Amniotic epithelial cell (primary cell): ENCODE results near the gene LMNTD1.
"Not testable (repeated sequence)": the region's sequence is repeated elsewhere in the genome, so short reads cannot be mapped to it uniquely, and the experiment has no call there.

Experiments
- DNase-seq: peaks from one replicate; pipeline ENCODE4 v3.0.0-alpha.2; 2010; ENCODE audit warnings: low read depth

LMNTD1 gene

DNA sequence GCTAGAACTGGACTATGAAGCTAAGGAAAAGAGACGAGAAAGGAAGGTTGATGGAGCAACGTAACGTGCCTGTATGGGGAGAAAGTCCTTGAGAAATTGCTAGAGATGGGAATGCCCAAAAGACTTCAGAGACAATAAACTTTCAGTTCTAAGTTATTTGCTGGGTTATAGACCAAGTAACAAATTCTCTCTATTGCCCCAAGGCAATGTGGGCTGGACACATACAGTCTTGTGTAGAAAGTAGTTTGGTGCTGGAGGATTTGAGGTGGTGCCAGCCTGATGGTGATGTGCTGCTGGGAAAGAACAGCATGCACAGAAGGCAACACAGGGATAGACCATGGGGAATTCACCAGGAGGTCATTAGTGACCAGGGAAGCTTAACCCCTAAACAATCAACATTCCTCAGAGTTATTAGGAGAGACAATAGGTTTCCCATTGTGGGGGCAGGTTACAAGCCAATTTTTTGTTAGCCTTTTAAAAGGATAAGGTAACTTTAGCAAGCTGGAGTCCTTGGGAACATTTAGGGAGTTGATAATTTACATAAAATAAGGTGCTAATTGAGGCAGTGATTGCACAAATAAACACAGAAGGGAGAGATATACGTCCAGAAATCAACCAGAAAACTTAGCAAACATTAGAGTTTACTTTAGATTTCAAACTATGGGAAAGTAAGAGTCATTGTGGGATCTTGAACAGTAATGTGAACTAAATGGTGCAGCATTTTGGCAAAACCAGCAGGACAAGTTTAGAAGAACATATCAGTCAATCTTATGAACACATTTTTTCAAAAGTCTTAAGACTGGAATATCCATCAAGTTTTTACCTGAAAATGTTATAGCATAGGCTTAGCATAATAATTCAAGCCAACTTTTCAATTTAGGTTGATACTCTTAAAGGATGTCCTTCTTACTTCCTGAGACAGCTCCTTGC is 61.4 kb downstream of the LMNTD1 start:
- no peak for DNase-seq

DNA sequence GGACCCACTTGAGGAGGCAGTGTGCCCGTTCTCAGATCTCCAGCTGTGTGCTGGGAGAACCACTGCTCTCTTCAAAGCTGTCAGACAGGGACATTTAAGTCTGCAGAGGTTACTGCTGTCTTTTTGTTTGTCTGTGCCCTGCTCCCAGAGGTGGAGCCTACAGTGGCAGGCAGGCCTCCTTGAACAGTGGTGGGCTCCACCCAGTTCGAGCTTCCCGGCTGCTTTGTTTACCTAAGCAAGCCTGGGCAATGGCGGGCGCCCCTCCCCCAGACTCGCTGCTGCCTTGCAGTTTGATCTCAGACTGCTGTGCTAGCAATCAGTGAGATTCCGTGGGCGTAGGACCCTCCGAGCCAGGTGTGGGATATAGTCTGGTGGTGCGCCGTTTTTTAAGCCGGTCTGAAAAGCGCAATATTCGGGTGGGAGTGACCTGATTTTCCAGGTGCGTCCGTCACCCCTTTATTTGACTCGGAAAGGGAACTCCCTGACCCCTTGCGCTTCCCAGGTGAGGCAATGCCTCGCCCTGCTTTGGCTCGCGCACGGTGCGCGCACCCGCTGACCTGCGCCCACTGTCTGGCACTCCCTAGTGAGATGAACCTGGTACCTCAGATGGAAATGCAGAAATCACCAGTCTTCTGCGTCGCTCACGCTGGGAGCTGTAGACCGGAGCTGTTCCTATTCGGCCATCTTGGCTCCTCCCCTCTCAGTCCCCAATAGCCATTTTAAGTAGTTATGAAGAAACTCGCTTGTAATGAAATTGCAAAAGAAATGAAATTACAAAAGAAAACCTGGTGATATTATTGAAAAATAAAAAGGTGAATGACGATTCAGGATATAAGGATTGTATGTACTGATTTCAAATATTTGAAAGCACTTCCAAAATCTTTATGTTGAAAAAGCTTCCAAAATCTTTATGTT is 63.9 kb downstream of the LMNTD1 start:
- DNase-seq = not testable (repeated sequence)

DNA sequence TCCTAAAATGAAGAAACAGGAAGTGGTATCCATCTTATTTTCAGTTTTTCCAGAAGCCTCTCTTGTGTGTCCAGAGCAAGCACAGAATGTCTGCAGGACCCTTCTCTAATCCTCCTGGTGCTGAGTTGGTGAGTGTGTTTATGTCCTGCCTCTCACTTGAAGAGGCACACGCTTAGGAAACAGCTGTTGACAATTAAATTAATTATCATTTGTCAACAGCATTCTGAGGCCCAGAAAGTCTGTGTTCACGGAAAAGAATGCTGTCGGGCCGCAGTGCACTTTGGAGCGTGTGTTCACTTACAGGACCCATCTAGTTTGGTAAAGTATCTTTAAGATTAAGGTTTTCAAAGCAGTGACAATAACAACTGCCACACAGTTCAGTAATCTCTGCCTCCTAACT is 70.5 kb downstream of the LMNTD1 start:
- DNase-seq = peak; percentile 25

DNA sequence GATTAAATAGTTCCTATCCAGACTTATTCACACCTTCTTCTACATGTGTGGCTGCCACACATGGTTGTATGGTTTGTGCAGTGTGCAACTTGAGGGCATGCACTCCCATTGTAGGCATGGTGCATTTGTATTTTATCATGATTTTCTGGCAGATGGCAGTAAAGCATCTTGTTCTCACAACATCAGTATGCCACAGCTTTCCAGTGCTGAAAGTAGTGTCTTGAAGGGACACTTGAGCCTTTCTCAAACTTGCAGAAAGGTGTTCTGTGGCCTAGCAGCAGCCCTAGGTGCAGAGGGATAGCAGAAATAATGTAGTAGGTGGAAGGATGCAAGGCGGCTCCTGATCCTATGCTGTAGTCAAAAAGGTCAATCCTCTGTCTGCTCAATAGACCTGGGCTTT is 72.9 kb downstream of the LMNTD1 start:
- DNase-seq = no peak

DNA sequence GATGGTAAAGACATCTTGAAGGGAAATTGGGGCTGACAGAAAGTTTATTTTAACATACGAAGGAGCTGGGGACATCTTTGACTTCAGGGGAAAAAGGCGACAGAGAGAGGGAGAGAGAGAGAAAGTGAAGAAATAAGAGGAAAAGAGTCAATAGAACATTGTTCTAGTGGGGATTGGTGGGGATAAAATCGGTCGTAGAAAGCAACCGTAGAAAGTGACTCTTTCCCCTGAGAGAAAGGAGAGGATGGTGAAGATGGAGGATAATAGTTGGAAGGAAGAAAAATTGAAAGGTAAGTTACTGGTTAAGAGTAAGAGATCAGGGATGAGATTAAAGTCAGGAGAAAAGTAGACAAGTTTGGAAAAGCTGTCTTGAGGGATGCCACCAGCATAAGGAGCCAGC is 75.9 kb downstream of the LMNTD1 start:
- DNase-seq = no peak

DNA sequence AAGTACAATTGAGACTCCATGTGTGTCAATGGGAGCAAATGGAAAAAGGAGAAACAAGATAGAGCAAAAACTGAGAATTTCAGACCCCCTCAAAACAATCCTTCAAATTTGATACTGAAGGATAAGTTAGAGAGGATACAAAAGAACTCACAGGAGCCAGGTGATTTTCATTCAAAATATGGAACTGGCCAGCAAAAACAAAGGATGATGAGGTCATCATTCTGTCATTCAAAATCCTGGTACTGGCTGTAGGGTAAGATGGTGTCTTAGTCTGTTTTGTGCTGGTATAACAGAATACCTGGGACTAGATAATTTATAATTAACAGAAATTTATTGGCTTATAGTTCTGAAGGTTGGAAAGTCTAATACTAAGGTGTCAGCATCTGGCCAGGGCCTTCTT is 80.6 kb downstream of the LMNTD1 start:
- no peak for DNase-seq

DNA sequence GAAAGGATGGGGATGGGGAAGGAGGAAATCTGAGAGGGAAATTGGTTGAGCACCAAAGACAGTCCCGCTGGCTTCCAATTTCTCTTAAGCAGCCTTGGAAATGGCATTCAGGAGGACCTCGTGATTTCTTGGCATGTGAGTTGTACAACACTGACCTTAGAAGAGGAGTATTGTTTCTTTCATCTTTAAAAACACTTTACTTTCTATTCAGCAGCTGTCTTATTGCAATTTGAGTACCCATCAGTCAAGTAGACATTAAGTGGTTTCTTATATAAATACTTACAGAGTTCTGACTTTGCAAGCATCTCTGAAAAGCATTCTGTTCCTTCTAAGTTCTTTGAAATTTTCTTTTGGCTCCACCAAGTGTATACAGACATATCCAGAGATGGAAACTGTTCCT is 83.2 kb downstream of the LMNTD1 start:
- no peak for DNase-seq

DNA sequence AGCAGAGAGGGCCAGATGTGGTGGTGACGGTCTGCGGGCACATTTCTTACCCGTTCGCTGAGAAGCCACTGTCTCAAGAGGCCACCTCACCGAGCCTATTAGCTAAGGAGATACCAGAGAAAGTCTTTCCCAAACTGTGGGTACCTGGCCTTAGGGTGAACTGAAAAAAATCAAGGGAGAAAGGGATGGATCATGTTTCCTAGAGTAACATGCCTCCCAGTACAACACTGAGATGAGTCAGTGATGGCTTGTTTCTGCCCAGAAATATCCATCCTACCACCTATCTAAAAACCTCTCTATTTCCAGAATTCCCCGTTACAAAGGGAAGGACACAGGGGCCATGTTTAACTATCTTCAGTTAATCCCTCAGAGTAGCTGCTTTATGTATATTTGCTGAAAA is 83.7 kb downstream of the LMNTD1 start:
- no peak for DNase-seq

DNA sequence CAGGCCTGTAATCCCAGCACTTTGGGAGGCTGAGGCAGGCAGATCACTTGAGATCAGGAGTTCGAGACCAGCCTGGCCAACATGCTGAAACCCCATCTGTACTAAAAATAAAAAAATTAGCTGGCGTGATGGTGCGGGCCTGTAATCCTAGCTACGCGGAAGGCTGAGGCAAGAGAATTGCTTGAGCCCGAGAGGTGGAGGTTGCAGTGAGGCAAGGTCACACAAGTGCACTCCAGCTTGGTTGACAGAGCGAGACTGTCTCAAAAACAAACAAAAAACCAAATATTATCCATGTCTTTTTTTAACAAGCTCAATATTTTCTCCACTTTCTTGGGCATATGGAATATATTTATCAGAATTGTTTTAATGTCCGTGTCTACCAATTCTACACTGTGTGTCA is 89.6 kb downstream of the LMNTD1 start:
- DNase-seq = no peak

DNA sequence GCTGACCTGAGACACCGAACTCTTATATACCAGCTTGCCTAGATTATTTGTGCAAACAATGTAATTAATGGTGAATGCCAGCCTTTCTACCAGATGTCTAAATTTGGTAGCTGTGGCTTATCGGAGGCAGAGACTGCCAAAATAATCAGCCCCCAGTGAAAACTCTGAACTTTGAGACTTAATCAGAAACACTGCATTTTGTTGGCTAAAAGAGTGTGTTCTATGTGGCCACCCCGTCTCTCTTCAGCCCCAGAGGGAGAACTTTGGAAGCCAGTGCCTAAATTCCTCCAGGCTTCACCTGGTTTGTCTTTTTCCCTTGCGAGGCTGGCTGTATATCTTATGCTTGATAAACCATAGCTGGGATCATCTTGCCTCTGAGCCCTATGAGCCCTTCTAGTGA is 90.1 kb downstream of the LMNTD1 start:
- no peak for DNase-seq

DNA sequence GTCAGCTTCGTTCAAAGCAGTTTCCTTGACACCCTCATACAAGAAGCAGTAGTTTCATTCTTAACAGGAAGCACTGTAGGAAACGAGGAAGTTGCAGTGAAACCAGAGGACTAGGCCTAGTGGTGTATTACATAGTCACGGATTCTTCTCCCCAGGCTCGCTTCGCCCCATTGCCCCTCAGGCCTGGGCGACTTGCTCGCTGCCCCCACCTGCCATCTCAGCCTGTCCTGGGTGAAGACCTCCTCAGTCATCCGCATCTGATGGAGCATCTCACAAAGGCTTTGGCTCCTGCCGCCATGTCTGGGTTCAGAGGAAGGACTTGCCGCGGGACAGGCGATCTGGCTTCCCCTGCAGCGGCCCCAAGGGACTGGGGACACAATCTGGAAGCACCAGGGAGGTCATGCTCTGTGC is 93.5 kb downstream of the LMNTD1 start:
- no peak for DNase-seq

DNA sequence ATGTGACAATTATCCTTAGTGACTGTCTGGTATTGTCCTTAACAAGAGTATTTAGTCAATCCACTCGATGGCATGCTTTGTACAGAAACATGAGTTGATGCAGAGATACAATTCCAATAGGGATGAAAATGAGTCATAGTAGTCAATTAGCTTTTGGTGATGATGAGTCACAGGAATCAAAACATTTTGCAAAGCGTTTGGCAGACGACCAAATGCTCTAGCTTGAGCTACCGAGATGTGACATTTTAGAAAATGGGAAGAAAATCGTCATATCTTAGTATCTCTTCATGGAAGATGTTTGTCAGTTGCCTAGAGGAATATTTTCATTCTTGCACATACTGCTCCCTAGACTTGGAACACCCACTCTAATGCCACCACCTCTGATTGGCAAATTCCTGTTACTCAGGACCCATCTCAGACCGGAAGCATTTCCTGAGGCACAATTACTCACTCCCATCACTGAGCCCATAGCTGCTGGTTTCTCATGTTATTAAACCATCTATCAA is 95.0 kb downstream of the LMNTD1 start:
- DNase-seq = peak; percentile 59

DNA sequence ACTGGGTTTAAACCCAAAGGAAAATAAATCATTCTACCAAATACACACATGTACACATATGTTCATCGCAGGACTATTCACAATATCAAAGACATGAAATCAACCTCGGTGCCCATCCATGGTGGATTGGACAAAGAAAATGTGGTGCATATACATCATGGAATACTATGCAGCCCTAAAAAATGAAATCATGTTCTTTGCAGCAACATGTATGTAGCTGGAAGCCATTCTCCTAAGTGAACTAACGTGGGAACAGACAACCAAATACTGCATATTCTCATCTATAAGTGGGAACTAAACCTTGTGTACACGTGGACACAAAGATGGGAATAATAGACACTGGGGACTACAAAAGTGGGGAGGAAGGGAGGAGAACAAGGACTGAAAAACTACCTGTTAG is 96.6 kb downstream of the LMNTD1 start:
- DNase-seq = no peak

DNA sequence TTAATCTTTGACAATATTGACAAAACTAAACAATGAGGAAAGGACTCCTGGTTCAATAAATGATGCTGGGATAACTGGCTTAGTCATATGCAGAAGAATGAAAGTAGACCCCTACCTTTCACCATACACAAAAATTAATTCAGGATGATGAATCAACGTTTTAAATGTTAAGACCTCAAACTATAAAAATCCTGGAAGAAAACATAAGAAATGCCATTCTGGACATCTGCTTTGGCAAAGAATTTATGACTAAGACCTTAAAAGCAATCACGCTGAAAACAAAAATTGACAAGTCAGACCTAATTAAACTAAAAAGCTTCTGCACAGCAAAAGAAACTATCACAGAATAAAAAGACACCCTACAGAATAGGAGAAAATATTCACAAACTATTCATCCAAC is 97.4 kb downstream of the LMNTD1 start:
- no peak for DNase-seq

DNA sequence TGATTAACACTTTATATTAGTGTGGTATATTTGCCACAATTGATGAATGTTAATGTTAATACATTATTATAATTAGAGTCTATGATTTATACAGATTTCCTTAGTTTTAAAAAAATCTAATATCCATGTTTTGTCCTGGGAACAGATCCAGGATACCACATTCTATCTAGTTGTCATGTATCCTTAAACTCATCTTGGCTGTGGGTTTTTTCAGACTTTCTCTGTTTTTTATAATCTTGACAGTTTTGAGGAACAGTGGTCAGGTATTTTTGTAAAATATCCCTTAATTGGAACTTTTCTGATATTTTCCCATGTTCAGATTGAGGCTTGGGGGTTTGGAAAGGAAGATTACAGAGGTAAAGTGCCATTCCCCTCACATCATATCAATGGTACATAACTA is 104.1 kb downstream of the LMNTD1 start:
- DNase-seq = no peak

DNA sequence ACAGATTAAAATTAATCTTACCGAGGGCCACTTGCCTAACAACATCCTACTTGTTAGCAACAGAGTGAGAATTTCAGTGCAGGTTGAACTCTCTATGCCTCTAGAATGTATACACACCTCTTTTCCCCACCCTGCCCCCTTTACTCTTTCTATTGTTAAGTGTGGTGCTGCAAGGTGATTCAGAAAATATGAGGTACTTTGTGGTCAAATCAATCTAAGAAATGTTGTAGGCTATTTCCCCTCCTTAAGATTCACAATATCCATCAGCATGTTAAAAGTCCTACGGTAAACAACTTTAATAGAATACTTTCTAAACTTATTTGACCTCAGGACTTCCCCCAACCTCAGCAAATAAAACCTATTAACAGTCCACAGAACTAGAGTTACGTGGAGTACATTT is 106.0 kb downstream of the LMNTD1 start:
- DNase-seq = no peak

DNA sequence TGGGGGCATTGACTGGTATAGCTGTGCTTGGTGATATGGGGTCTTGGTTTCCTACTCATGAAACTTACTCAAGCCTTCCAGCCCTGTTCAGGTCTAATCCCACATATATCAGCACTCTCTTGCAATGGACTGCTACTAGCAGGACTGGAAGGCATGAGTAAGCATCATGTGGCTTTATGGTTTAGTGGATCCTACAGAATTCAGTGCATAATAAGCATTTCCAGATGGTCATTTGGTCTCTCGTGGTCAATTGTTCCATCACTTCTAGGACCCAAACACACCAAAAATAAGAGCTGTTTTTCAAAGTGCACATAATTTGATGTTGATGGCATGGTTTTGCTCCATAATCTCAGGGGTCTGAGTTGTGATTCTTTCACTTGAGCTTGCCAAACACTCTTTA is 114.4 kb downstream of the LMNTD1 start:
- peak; percentile 61 for DNase-seq

DNA sequence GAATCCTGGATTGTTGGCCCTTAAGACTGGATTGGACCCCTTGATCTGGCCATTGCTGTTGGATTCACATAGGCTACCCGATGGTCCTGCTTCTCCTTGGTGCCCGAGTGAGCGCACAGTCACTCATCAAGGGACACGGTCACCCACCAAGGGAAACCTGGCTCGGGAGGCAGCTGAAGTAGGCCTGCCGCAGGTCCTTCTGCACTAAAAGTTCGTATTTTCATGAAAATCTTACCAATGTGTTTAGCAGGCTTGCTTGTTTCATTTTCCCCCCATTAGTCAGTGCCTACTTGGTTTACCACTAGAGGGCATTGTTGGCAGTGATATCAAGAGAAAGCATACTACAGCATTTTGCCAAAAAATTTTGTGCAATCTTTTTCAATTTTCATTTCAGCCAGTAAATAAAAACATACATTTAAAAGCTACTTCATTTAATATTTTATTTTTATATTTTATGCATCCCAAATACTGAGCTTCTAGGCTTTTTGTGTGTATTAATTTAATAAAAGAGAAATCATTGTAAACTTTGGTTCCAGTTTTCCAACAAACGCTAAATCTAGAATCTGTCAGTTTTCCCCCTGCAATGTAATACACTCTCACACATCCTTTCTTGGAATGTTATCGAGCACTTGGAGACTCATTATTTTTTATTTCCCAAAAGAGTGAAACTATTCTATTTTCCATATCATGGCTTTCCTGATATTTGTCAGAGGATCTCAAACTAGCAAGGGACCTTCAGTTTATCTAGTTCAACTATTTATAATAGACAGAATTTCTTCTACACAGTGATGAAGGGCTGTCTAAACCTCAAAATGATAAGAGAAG is 116.7 kb downstream of the LMNTD1 start:
- peak; percentile 81 for DNase-seq

DNA sequence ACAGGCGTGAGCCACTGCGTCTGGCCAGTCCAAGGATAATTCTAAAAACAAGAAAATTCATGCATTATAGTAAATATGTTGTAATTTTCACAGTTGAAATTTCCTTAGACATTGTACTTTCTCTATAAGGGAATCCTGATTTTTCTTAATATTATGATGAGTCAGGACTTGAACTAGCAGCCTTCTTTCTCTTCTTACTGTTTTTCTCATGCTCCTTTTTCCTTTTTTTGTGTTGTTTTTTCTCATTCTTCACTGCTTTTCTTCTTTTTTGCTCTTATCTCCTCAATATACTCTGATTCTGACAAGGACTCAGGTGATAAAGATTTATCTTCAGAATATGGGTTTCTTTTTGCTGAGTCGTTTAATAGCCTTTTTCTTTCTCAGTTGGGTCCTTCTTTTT is 117.7 kb downstream of the LMNTD1 start:
- DNase-seq = no peak

DNA sequence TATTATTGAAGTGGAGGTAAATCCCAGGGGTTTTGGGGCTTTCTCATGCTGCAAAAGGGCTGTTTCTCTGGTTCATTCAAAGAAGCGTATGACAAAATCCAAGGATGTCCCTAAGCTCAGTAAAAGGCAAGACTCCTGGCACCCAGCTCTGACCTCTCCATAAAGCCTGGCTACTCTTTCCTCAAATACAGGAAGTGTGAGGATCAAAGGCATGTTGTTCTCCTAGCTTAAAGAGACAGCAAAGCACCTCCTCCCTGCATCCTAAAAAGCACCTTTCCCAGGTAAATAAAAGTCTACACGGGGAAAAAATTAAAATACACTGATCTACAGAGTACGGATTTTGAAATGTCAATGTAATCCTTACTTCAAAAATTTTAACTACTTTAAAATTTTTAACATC is 118.6 kb downstream of the LMNTD1 start:
- no peak for DNase-seq

DNA sequence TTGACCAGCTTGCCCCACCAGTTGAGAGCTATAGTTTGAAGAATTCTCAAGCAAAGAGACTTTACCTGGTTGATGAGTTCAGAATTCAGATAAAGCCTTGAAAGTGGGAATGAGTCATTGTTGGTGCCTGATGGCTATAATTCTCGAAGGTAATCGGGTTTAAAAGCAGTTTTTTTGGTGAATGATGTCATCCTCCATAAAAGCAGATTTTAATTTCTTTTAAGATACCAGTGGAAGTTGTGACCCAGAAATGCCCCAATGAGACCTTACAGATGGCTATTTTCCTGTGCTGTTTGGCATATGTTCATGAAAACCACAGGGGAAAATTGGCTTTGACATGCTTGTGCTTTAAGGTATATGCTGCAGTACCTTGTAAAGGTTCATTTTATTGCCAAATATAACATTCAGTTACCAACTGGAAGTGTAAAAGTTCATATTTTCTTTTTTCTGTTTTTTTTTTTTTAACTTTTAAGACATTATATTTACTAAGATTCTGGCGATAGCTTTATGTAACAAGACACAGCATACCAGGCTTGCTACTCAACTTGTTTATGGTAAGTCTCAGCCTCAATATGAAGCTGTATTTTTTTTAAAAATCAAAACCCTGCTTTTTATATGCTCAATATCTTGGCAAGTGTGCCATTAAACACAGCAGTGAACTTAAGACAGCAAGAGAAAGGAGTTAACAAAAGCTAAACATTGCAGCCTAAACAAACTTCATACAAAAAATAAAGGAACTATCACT is 119.3 kb downstream of the LMNTD1 start:
- peak; percentile 88 for DNase-seq
